Kidney (tissue), 11 donors: ENCODE results near the gene SAXO2. TPM values are rescaled to one million over a fixed set of nuclear protein-coding genes. Genes with fewer than 3 reads are reported as not detected.
"Not testable (repeated sequence)": the region's sequence is repeated elsewhere in the genome, so short reads cannot be mapped to it uniquely, and the experiment has no call there.

Experiments
- DNase-seq, 5 donors: peaks; one replicate each; pipeline ENCODE4 v3.0.0-alpha.2; 2013 to 2020
- FAIRE-seq: peaks from 2 replicates; lab custom pipeline; 2012; peaks lifted over from hg19 to GRCh38; lab: Jason Lieb, UNC
- H3K27ac ChIP-seq, 2 donors: one replicate each; pipeline ENCODE4 v1.7.0; 2013; ENCODE audit warnings: low read depth in 2 of 2, low read length in 2 of 2, inconsistent platforms in 1 of 2
- H3K27me3 ChIP-seq: one replicate; pipeline ENCODE4 v1.7.1; 2013; ENCODE audit warnings: low read length, inconsistent platforms; ENCODE audit not compliant: control insufficient read depth, insufficient read depth
- H3K36me3 ChIP-seq, 3 donors: one replicate each; pipeline versions ENCODE4 v1.7.0 to v1.7.1; 2013; ENCODE audit warnings: low read length in 3 of 3, control low read depth in 1 of 3, inconsistent platforms in 1 of 3; ENCODE audit not compliant: insufficient read depth in 3 of 3, control insufficient read depth in 2 of 3
- H3K4me1 ChIP-seq, 3 donors: one replicate each; pipeline versions ENCODE4 v1.7.0 to v1.7.1; 2013; ENCODE audit warnings: low read length in 3 of 3, inconsistent platforms in 1 of 3, low read depth in 1 of 3; ENCODE audit not compliant: control insufficient read depth in 2 of 3, insufficient read depth in 2 of 3
- H3K4me3 ChIP-seq, 3 donors: one replicate each; pipeline versions ENCODE4 v1.7.0 to v1.8.1; 2013; ENCODE audit warnings: low read length in 3 of 3, control low read depth in 1 of 3, inconsistent platforms in 1 of 3
- H3K9ac ChIP-seq, 3 donors: one replicate each; pipeline versions ENCODE4 v1.7.0 to v1.7.1; 2013; ENCODE audit warnings: low read length in 3 of 3, control low read depth in 1 of 3, inconsistent platforms in 1 of 3
- H3K9me3 ChIP-seq, 3 donors: one replicate each; pipeline versions ENCODE4 v1.7.0 to v1.7.1; 2013; ENCODE audit warnings: low read length in 3 of 3, control low read depth in 1 of 3, inconsistent platforms in 1 of 3; ENCODE audit not compliant: control insufficient read depth in 2 of 3, insufficient read depth in 1 of 3
- intact Hi-C: fragments of 100-400 bp; cut with DNase I; formaldehyde crosslinking; loops from one replicate; pipeline ENCODE4 v1.11.1; 2022
- polyA plus RNA-seq: library from polyadenylated mRNA; stranded (reverse); fragments of 350-450 nt; fragmentation: Illumina TruSeq; extraction: RNeasy Lipid Tissue Mini Kit (QIAGEN cat#74804); gene quantifications from one replicate; pipeline ENCODE4 v1.2.3, GENCODE V29; 2014; ENCODE audit warnings: low read depth, low replicate concordance; ENCODE audit not compliant: insufficient read depth
- total RNA-seq: library from RNA; stranded (reverse); fragmentation: NEBNext Ultra II Directional; extraction: Animal tissue kit (Norgen Biotek cat#: 25700); gene quantifications from one replicate; pipeline ENCODE4 v1.2.1, GENCODE V29; 2021
- donor health status: control.
- donor health status: control.
- donor health status: DM: yes; HTN: yes; CAD: no.
- donor health status: Normal renal cell carcinoma (clear cell type).

Gene SAXO2
- total and polyA plus RNA-seq, 2 donors from 2014 or later = 3.2 to 5.1 TPM

GRCh38 chr15:82320861-82321260 is 58.2 kb downstream of the SAXO2 start:
- H3K27ac ChIP-seq, H3K27me3 ChIP-seq, intact Hi-C loops, H3K4me3 ChIP-seq, FAIRE-seq, H3K9ac ChIP-seq, H3K9me3 ChIP-seq, DNase-seq, H3K4me1 ChIP-seq, H3K36me3 ChIP-seq: not testable (repeated sequence)

DNA sequence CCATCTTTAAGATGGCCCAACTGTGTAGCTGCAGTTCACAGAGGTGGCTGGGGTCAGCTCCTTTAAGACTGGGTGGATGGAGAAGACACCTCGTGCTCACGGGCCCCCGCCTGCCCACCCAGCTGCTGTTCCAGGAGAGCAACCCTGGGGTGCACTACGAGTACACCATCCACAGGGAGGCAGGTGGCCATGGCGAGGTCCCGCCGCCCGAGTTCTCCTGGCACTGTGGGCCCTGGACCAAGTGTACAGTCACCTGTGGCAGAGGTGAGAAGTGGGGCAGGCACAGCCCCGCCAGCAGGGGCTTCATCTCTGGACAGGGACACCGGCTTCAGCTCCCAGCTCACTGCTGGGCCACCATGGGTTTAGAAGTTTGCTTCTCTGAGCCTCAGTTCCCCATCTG is 59.9 kb downstream of the SAXO2 start:
- H3K9ac ChIP-seq, H3K4me3 ChIP-seq, H3K4me1 ChIP-seq, FAIRE-seq, H3K27ac ChIP-seq, H3K9me3 ChIP-seq, H3K27me3 ChIP-seq, intact Hi-C loops, DNase-seq, H3K36me3 ChIP-seq: not testable (repeated sequence)

- H3K27me3 ChIP-seq, intact Hi-C loops, H3K36me3 ChIP-seq, H3K9ac ChIP-seq, H3K4me1 ChIP-seq, FAIRE-seq, H3K9me3 ChIP-seq, H3K4me3 ChIP-seq, H3K27ac ChIP-seq: not testable (repeated sequence)
- DNase-seq = peak in 1 of 5 donors; percentile 46
Measured at GRCh38 chr15:82324831-82325230, 62.2 kb downstream of the SAXO2 start.

DNA sequence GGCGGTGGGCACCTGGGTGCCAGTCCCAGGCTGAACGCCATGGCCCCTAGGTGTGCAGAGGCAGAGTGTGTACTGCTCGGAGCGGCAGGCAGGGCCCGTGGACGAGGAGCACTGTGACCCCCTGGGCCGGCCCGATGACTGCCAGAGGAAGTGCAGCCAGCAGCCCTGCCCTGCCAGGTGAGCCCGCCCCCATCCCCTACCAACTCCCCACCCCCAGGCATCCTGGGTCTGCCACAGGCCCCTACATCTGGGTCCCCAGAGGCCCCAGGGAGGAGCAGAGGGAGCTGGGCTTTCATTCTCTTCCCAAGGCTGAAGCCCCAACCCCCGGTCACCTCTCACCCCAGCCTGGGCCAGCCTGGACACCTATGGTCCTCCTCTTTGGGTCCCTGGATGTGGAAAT is 63.0 kb downstream of the SAXO2 start:
- intact Hi-C loops, FAIRE-seq, H3K27ac ChIP-seq, H3K9ac ChIP-seq, H3K4me3 ChIP-seq, H3K27me3 ChIP-seq, H3K4me1 ChIP-seq, H3K36me3 ChIP-seq, H3K9me3 ChIP-seq: not testable (repeated sequence)
- DNase-seq = peak in 1 of 5 donors; percentile 64

GRCh38 chr15:82326896-82327295 is 64.3 kb downstream of the SAXO2 start:
- intact Hi-C loops = not testable (repeated sequence)

GRCh38 chr15:82327372-82327771 is 64.8 kb downstream of the SAXO2 start:
- intact Hi-C loops, H3K36me3 ChIP-seq, H3K4me1 ChIP-seq, H3K4me3 ChIP-seq, H3K9ac ChIP-seq, H3K27ac ChIP-seq, FAIRE-seq, H3K9me3 ChIP-seq, H3K27me3 ChIP-seq: not testable (repeated sequence)
- peak in 1 of 5 donors; percentile 2 for DNase-seq

More at GRCh38 chr15:82326896-82327295, 64.3 kb downstream of the SAXO2 start:
- not testable (repeated sequence) for H3K27ac ChIP-seq, H3K36me3 ChIP-seq, H3K4me1 ChIP-seq, H3K27me3 ChIP-seq, H3K4me3 ChIP-seq, H3K9me3 ChIP-seq, H3K9ac ChIP-seq, FAIRE-seq
- DNase-seq = peak in 1 of 5 donors; percentile 30

GRCh38 chr15:82329039-82329438 is 66.4 kb downstream of the SAXO2 start:
- H3K27me3 ChIP-seq, H3K4me1 ChIP-seq, intact Hi-C loops, DNase-seq, H3K36me3 ChIP-seq, H3K27ac ChIP-seq, H3K4me3 ChIP-seq, H3K9me3 ChIP-seq, FAIRE-seq, H3K9ac ChIP-seq: not testable (repeated sequence)

- intact Hi-C loops, H3K4me1 ChIP-seq, H3K9me3 ChIP-seq, H3K27me3 ChIP-seq, H3K27ac ChIP-seq, H3K4me3 ChIP-seq, H3K36me3 ChIP-seq, H3K9ac ChIP-seq, FAIRE-seq: not testable (repeated sequence)
- DNase-seq = peak in 1 of 5 donors; percentile 26
Measured at GRCh38 chr15:82330921-82331320, 68.3 kb downstream of the SAXO2 start.
